Stomach (tissue), 4 donors: ENCODE measurements around the gene RASA3.
"Not testable (repeated sequence)": the region's sequence is repeated elsewhere in the genome, so short reads cannot be mapped to it uniquely, and the experiment has no call there.

Experiments
- EP300 ChIP-seq: sonication (generic); formaldehyde crosslinking; IDR thresholded peaks from one replicate; pipeline ENCODE4 v1.6.1; 2017; ENCODE audit warnings: antibody characterized with exemption
- POLR2A ChIP-seq, 4 donors: fragments of 450-650 bp; IDR thresholded peaks; one replicate each; pipeline ENCODE4 v1.6.1; 2016; ENCODE audit warnings: antibody characterized with exemption in 4 of 4, control low read depth in 2 of 4, mild to moderate bottlenecking in 1 of 4, moderate library complexity in 1 of 4
- POLR2AphosphoS5 ChIP-seq, 3 donors: sonication (generic); formaldehyde crosslinking; IDR thresholded peaks; one replicate each; pipeline ENCODE4 v1.6.1; 2016; ENCODE audit warnings: antibody characterized with exemption in 3 of 3
- TF ChIP-seq, protein P1 (sequence below), 7 experiments: fragments of 450-650 bp in 4 of 7; fragments of 200-600 bp in 3 of 7; sonication (generic) in 3 of 7; IDR thresholded peaks; one replicate each; pipeline ENCODE4 v1.5.1; 2016 to 2019; ENCODE audit warnings: antibody characterized with exemption in 7 of 7, control low read depth in 2 of 7, mild to moderate bottlenecking in 1 of 7

- TF ChIP-seq, protein P1, sequence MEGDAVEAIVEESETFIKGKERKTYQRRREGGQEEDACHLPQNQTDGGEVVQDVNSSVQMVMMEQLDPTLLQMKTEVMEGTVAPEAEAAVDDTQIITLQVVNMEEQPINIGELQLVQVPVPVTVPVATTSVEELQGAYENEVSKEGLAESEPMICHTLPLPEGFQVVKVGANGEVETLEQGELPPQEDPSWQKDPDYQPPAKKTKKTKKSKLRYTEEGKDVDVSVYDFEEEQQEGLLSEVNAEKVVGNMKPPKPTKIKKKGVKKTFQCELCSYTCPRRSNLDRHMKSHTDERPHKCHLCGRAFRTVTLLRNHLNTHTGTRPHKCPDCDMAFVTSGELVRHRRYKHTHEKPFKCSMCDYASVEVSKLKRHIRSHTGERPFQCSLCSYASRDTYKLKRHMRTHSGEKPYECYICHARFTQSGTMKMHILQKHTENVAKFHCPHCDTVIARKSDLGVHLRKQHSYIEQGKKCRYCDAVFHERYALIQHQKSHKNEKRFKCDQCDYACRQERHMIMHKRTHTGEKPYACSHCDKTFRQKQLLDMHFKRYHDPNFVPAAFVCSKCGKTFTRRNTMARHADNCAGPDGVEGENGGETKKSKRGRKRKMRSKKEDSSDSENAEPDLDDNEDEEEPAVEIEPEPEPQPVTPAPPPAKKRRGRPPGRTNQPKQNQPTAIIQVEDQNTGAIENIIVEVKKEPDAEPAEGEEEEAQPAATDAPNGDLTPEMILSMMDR (IDR thresholded peaks at IDR 0.05): not testable (repeated sequence)
- TF ChIP-seq POLR2A (IDR thresholded peaks at IDR 0.05); EP300; POLR2AphosphoS5 (IDR thresholded peaks at IDR 0.05): not testable (repeated sequence)
Measured at GRCh38 chr13:114114666-114115065, 17.8 kb downstream of the RASA3 start.
